ENCODE results near the gene ITPK1. TPM values are rescaled to one million over a fixed set of nuclear protein-coding genes. Genes with fewer than 3 reads are reported as not detected.
A peak's percentile ranks its signal among the peaks of the same experiment; 100 is the strongest.

Gene ITPK1
- total RNA-seq, 3 donors from 2014 or later (not counting 1 experiment from before 2014, with no cell fraction given), result 73.2 to 74.8 (median 74.4) TPM

GRCh38 chr14:93002851-93003298 lies 112.8 kb downstream of the ITPK1 start:
- no peak for TF ChIP-seq CTCF (IDR thresholded peaks at IDR 0.05)
- peak overlapping the region in 1 of 2 donors; percentile 38 for H3K27ac Mint-ChIP-seq
- no peaks in the 10 kb centered on the region for H3K27me3 ChIP-seq (ENCODE audit: control insufficient read depth, insufficient read depth, low read length)
- intact Hi-C loops (cut with micrococcal nuclease), result no loop called here
- no peak overlapping the region for H3K27ac ChIP-seq (ENCODE audit: low read length)
- ATAC-seq (no peak), DNase-seq (no peak)
- 92% methylated on average over 5 of the region's 5 CpGs for WGBS (ENCODE audit: insufficient coverage)
- H3K36me3 Mint-ChIP-seq, result no peaks in the 10 kb centered on the region
- no peaks in the 10 kb centered on the region for H3K9me3 ChIP-seq (ENCODE audit: control insufficient read depth, insufficient read depth, low read length)
- peaks cover 35 to 56% of the 10 kb centered on the region in 2 donors for H3K4me1 Mint-ChIP-seq
- no peak overlapping the region for H3K4me3 ChIP-seq (ENCODE audit: low read length)
- peaks cover 30% of the 10 kb centered on the region for H3K4me1 ChIP-seq (ENCODE audit: control insufficient read depth, insufficient read depth, low read length)
- no peaks in the 10 kb centered on the region for H3K9me3 Mint-ChIP-seq
- H3K4me3 Mint-ChIP-seq, result no peak overlapping the region
- no peaks in the 10 kb centered on the region for H3K27me3 Mint-ChIP-seq (ENCODE audit: low read depth in 2 of 2)
- H3K36me3 ChIP-seq (ENCODE audit: control insufficient read depth, insufficient read depth, low read length), result peaks cover 2% of the 10 kb centered on the region

GRCh38 chr14:93002049-93002448 lies 113.7 kb downstream of the ITPK1 start:
- Mint-ChIP-seq H3K4me3 (no peak overlapping the region), H3K4me1 (peaks cover 29 to 50% of the 10 kb centered on the region in 2 donors), H3K9me3 (no peaks in the 10 kb centered on the region), H3K36me3 (no peaks in the 10 kb centered on the region), H3K27ac (peak overlapping the region in 1 of 2 donors; percentile 18), H3K27me3 (ENCODE audit: low read depth in 2 of 2) (no peaks in the 10 kb centered on the region)
- no peak for TF ChIP-seq CTCF (IDR thresholded peaks at IDR 0.05)
- peaks cover 2% of the 10 kb centered on the region for H3K36me3 ChIP-seq (ENCODE audit: control insufficient read depth, insufficient read depth, low read length)
- no peak overlapping the region for H3K27ac ChIP-seq (ENCODE audit: low read length)
- intact Hi-C loops (cut with micrococcal nuclease), result no loop called here
- ATAC-seq, result no peak
- no peak overlapping the region for H3K4me3 ChIP-seq (ENCODE audit: low read length)
- no peaks in the 10 kb centered on the region for H3K27me3 ChIP-seq (ENCODE audit: control insufficient read depth, insufficient read depth, low read length)
- peaks cover 22% of the 10 kb centered on the region for H3K4me1 ChIP-seq (ENCODE audit: control insufficient read depth, insufficient read depth, low read length)
- 93% methylated on average over 6 of the region's 6 CpGs for WGBS (ENCODE audit: insufficient coverage)
- no peak for DNase-seq
- H3K9me3 ChIP-seq (ENCODE audit: control insufficient read depth, insufficient read depth, low read length), result no peaks in the 10 kb centered on the region

GRCh38 chr14:92998946-92999345 lies 116.8 kb downstream of the ITPK1 start:
- TF ChIP-seq CTCF (IDR thresholded peaks at IDR 0.05), result no peak
- no peaks in the 10 kb centered on the region for H3K9me3 Mint-ChIP-seq
- Histone ChIP-seq H3K4me1 (ENCODE audit: control insufficient read depth, insufficient read depth, low read length) (peaks cover 8% of the 10 kb centered on the region), H3K4me3 (ENCODE audit: low read length) (no peak overlapping the region), H3K9me3 (ENCODE audit: control insufficient read depth, insufficient read depth, low read length) (no peaks in the 10 kb centered on the region), H3K27ac (ENCODE audit: low read length) (no peak overlapping the region), H3K27me3 (ENCODE audit: control insufficient read depth, insufficient read depth, low read length) (no peaks in the 10 kb centered on the region), H3K36me3 (ENCODE audit: control insufficient read depth, insufficient read depth, low read length) (peaks cover 7% of the 10 kb centered on the region)
- no peaks in the 10 kb centered on the region for H3K36me3 Mint-ChIP-seq
- intact Hi-C loops (cut with micrococcal nuclease), result no loop called here
- no peaks in the 10 kb centered on the region for H3K27me3 Mint-ChIP-seq (ENCODE audit: low read depth in 2 of 2)
- H3K4me3 Mint-ChIP-seq, result no peak overlapping the region
- 89% methylated on average over 10 of the region's 10 CpGs for WGBS (ENCODE audit: insufficient coverage)
- ATAC-seq (no peak), DNase-seq (no peak)
- H3K4me1 Mint-ChIP-seq, result peaks cover 13 to 24% of the 10 kb centered on the region in 2 donors
- no peak overlapping the region for H3K27ac Mint-ChIP-seq
